Epithelial cell of proximal tubule (primary cell): ENCODE results near the gene STAG2. TPM values are rescaled to one million over a fixed set of nuclear protein-coding genes. Genes with fewer than 3 reads are reported as not detected.
A peak's percentile ranks its signal among the peaks of the same experiment; 100 is the strongest.
"Not testable (repeated sequence)": the region's sequence is repeated elsewhere in the genome, so short reads cannot be mapped to it uniquely, and the experiment has no call there.

Experiments used
- DNase-seq: peaks from one replicate; pipeline ENCODE4 v3.0.0-alpha.2; 2011; ENCODE audit warnings: low read depth
- H3K4me3 ChIP-seq: 2 replicates; pipeline ENCODE4 v1.5.1; 2011; ENCODE audit warnings: low read depth, mild to moderate bottlenecking, low read length
- CTCF ChIP-seq: conservative IDR thresholded peaks from 2 replicates; pipeline ENCODE4 v1.5.1; 2012; ENCODE audit warnings: low read depth, mild to moderate bottlenecking, low read length
- total RNA-seq: library from RNA; depleted of rRNA; stranded (reverse); fragments of >200 nt; gene quantifications from 2 replicates; pipeline ENCODE4 v1.2.3, GENCODE V29; 2015

STAG2 gene
- total RNA-seq, 1 donor from 2014 or later = 45.3 TPM

- no peak for TF ChIP-seq CTCF
- H3K4me3 ChIP-seq = no peak overlapping the region
- no peak for DNase-seq
Measured at GRCh38 chrX:123927845-123928244, 33.7 kb upstream of the STAG2 start.

GRCh38 chrX:123932055-123932454 is 29.5 kb upstream of the STAG2 start:
- DNase-seq, H3K4me3 ChIP-seq: not testable (repeated sequence)

- H3K4me3 ChIP-seq = no peak overlapping the region
- TF ChIP-seq CTCF = no peak
- no peak for DNase-seq
Measured at GRCh38 chrX:123943074-123943473, 18.4 kb upstream of the STAG2 start.

GRCh38 chrX:123943488-123943887 is 18.0 kb upstream of the STAG2 start:
- no peak for TF ChIP-seq CTCF
- no peak for DNase-seq
- no peak overlapping the region for H3K4me3 ChIP-seq

GRCh38 chrX:123949846-123950245 is 11.7 kb upstream of the STAG2 start:
- no peak overlapping the region for H3K4me3 ChIP-seq
- TF ChIP-seq CTCF = no peak
- DNase-seq = no peak

- H3K4me3 ChIP-seq = peak overlapping the region; percentile 64
- TF ChIP-seq CTCF = no peak
- no peak for DNase-seq
Measured at GRCh38 chrX:123959281-123960063, 2.0 kb upstream of the STAG2 start.

- DNase-seq = no peak
- peak overlapping the region; percentile 80 for H3K4me3 ChIP-seq
- no peak for TF ChIP-seq CTCF
Measured at GRCh38 chrX:123960956-123961267, 594 bp upstream of the STAG2 start.
